Activated T-cell treated with anti-CD3 and anti-CD28 coated beads for 1 hour (primary cell): ENCODE results near the gene RPL28.

ENCODE experiments used
- DNase-seq: peaks from one replicate; pipeline ENCODE4 v3.0.0-alpha.2; 2020; ENCODE audit warnings: low read depth

RPL28 gene

DNA sequence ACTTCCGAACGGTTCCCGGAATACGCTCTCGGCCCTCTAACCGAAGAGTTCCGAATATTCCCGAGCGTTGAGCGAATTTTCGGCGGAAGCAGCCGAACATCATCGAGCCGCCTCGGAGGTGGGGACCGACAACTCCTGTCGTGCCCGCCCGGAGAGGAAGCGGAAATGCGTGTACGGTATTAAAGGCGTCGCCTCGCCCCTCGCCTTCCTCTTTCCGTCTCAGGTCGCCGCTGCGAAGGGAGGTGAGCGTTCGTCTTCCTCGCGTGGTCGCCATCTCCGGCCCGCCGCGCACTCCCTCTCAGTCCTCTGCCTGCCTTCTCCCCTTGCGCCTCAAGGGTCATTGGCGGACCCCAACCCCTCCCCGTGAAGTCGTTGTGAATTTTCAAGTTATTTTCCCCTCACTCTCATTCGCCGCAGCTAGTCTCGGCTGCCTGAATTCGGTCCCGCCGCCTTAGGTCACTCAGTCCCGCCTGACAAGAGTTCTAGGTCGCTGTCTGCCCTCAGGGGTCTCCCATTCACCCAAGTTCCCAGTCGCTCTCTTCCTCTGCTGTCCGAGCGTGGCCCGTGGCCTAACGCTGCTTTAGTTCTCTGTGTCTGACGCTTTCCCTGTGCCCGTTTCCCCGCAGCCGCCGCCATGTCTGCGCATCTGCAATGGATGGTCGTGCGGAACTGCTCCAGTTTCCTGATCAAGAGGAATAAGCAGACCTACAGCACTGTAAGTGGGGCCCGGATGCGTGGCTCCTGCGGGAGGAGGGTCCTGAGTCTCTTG is at the start of gene RPL28:
Gene RPL28 (plus strand): TSS at position 209 of the 769 bp plus-strand sequence. CDS start 426 bp downstream, at position 635.
- DNase-seq, result peak; percentile 95

DNA sequence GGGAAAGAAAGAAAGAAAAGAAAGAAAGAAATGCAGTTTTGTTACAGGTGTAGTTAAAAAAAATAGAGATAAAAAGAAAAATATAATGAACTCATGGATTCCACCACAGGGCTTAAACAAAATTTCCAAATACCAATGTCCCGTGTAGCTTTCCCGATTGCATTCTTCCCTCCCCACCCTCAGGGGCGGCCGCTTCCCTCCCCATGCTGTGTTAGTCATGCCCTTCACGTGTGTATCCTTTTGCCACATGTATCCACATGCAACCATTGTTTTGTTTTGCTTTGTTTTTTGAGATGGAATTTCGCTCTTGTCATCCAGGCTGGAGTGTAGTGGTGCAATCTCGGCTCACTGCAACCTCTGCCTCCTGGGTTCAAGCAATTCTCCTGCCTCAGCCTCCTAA is 49.6 kb upstream of the RPL28 start:
- no peak for DNase-seq

DNA sequence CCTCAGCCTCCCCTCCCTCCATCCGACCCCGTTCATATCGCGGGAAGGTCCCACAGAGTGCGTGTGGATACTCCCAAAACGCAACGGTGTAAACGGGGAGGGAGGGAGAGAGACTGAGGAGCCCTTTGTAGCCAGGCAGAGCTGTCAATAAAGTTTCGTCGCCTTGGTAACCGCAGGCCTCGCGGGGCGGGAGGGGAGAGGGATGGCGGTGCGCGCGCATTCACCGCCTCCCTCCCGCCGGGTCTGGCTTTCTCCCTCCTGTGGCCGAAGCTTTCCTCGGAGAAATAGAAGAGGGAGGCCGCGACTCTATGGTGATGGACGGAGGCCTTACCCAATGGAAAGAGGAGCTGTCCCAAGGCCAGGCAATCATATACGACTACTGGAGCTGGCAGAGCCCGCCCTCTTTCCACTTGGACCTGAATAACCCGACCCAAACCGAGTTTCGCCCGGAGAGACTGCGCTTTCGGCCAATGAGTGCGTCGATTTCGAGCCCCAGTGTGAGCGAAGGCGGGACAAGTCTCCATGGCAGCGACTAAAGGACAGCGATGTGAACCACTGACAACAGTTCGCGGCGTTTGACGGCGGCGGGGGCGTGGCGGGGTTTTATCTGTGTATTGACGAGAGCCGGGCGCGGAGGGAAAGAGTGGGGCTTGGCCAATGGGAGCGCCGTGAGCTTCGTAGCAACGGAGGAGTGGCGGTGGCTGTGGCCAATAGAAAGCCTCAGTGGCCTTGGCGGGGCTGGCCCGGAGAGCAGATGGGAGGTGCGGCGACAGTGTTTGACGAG is 46.4 kb upstream of the RPL28 start, which contains the start of gene KMT5C:
Gene KMT5C (plus strand): TSS at position 772 of the 784 bp plus-strand sequence. CDS start 2,061 bp downstream, outside the sequence.
- DNase-seq, result peak; percentile 100

DNA sequence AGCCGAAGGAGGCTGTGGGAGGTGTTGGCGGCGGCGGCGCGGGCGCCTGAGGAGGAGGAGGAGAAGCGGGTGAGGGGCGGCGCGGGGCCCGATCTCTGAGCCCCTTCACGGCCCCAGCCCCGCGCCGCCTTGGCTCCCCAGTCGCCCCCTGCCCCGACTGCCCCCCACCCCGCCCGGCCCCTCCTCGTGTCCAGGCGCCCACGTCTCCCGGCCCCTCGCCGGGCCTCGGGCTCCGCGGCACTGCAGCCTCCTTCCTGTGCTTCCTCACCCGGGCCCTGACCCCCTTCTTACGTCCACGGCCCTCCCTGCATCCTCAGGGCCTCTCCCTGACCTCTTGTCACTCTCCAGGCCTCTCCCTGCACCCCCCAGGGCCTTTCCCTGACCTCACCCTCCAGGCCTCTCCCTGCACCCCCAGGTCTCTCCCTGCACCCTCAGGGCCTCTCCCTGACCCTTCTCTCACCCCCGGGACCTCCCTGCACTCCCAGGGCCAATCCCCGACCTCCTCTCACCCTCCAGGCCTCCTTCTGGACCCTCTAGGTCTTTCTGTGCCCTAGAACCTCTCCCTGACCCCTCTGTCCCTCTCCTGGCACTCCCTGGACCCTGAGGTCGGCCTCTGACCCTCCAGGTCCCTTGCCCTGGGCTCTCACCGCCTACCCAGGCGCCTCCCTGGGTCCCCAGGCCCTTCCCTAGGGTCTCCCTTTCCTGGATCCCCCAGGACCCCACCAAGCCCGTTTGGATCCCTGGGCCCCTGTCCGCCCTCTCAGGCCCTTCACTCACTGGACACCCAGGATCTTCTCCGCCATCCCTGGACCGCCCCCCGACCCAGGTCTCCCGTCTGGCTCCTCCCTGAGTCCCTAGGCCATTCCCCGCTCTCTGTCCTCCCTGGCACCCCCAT is 45.6 kb upstream of the RPL28 start:
- DNase-seq, result no peak

DNA sequence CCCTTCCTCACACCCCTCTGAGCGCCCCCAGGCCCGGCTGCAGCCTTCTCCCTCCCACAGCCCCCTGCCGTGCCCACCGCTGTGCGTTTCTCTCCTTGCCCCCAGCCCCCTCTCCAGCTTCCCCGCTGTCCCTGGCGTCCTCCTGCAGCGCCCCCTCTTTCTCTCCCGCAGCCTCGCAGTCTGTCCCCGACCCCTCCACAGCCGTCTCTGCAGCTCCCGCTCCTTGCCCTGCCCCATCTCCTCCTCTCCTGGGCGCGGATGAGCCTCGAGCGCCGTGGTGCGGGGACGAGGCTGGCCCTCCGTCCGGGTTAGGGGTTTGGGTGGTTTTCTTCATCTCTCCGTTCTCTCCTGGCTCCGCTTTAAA is 45.0 kb upstream of the RPL28 start:
- DNase-seq, result no peak

DNA sequence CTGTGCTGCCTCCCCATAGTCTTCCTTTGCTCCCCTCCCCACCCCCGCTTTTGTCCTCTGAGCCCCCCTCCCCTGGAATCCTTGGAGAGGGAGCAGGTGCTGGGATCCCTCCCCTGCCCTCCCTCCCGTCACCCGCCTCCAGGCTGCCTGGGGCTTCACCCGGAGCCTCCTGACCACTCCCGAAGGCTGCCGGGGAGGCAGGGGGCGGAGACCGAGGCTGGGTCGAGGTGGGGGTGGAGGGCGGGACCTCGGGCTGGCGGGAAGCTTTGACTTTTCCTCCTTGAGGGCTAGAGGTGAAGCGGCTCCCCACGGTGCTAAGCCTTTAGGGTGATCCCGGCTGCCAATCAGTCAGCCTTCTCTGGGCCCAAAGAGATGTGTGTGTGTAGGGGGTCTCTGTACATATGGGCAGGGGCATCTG is 44.6 kb upstream of the RPL28 start:
- DNase-seq, result no peak

DNA sequence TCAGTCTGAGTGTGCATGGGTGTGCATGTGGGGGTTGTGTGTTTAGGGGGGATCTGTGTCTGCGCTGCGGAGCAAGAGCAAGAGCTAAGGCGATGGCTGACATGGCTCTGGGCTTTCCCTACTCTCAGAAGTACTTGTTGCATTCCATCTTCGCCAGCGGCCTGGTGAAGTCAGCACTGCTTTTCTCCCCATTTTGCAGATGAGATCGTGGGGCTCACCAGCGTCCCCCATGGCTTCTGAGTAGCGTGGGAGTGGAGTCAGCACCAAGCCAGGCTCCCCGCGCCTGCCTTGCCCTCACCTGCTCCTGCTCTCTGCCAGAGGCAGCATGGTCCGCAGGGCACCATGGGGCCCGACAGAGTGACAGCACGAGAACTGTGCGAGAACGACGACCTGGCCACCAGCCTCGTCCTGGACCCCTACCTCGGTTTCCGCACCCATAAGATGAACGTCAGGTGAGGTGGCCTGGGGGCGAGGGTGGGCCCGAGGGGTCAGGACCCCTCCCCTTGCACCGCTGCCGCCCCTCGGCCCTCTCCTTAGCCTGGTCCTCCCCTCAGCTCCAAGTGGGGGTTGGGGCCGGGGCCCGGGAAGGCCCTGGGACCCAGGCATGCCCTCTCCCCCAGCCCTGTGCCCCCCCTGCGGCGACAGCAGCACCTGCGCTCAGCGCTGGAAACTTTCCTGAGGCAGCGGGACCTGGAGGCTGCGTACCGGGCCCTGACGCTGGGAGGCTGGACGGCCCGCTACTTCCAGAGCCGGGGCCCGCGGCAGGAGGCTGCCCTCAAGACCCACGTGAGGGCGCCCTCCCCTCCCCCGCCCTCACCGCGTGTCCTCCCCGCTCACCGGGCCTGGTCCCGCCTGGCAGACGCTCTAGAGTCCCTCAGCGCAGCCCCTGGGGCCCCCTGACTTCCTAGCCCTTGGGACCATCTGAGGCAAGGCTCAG is 43.9 kb upstream of the RPL28 start:
- DNase-seq, result no peak

DNA sequence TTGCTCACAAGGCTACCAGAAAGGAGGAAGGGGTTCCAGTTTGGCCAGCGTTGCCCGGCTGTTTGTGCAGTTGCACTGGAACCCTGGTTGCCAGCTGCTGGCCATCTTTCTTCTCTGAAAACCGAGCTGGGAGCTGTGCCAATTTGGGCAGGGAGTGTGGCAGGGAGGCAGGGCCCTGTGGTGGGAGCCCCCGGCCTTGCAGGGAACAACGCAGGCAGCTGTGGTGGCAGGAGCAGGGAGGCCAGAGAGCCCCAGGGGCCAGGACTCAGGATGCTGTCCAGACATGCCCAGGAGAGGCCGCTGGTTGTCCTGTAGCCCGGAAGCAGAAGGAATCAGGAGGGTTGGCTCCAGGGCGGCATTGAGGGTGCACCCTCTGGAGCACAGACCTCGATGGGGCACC is 41.3 kb upstream of the RPL28 start:
- DNase-seq, result no peak

DNA sequence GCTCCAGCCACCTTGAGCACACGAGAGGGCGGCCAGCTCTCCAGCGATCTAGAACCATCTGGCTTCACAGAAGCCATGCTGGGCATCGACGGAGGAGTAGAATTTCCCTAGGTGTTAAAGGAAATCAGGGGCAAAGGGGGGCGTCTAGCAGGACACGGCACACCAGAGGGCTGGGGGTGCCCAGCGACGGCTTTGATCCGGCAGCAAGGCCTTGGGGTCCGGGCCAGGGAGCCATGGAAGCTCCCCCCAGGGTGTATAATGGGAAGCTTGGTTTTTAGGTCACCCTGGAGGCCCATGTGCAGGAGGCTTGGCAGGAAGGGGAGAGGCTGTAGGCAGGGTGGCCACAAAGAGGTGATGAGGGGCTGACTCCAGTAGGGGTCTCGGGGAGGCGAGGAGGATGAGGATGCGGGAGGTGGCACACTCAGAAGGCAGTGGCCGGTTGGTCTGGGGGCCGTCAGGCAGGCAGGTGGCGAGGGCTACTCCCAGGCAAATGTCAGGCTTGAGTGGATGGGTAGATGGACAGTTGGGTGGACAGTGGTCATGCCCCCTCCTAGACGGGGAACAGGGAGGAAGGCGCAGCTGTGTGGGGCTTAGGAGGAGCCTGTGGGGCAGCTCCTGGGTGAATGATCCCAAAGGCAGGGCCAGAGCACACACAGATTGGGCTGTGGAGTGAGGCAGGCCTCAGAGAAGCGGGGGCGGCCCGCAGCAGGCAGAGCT is 40.5 kb upstream of the RPL28 start:
- DNase-seq, result no peak

DNA sequence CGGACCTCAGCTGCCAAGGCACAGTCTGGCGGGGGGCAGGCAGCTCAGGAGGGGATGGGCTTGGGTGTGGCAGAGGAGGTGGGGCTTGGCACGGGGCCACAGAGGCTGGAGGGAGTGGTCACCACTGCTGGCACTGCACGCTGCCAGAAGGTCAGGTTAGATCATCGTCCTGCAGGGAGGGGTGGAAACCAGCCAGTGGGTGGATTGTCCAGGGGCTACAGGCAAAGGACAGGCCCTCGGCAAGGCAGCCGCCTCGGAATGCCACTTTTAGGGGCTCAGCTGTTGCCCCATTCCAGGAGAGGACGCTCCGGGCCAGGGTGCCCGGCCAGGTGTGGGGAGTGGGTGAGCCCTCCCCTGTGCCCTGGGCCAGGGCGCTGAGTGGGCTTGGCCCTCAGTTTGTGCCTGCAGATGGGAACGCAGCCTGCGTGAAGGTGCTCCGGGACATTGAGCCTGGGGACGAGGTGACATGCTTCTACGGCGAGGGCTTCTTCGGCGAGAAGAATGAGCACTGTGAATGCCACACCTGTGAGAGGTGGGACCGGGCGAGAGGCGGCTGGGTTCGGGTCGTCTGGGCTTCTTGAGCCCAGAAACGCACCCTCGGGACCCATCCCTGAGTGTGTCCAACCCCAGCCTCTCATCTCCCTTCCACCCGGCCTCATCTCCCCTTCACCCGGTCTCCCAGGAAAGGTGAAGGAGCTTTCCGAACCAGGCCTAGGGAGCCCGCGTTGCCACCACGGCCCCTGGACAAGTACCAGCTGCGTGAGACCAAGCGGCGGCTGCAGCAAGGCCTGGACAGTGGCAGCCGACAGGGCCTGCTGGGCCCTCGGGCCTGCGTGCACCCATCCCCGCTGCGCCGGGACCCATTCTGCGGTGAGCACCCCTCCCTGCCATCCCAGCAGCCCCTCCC is 39.7 kb upstream of the RPL28 start:
- no peak for DNase-seq

DNA sequence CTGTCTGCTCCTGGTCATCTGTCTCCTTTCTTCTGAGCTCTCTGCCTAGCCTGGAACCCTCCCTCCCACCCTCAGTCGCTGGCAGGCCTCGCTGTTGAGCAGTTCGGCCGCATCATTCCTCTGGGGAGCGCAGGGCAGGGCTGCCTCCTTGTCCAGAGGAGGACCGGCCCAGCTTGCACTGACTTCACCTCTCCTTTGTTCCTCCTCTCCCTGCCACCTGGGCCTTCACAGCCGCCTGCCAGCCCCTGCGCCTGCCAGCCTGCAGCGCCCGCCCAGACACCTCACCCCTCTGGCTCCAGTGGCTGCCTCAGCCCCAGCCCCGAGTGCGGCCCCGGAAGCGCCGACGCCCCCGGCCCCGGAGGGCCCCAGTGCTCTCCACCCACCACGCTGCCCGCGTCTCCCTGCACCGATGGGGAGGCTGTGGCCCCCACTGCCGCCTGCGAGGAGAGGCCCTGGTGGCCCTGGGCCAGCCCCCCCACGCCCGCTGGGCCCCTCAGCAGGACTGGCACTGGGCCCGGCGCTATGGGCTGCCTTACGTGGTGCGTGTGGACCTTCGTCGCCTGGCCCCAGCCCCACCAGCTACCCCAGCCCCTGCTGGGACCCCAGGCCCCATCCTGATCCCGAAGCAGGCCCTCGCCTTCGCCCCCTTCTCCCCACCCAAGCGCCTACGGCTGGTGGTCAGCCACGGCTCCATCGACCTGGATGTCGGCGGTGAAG is 38.8 kb upstream of the RPL28 start:
- DNase-seq, result no peak

DNA sequence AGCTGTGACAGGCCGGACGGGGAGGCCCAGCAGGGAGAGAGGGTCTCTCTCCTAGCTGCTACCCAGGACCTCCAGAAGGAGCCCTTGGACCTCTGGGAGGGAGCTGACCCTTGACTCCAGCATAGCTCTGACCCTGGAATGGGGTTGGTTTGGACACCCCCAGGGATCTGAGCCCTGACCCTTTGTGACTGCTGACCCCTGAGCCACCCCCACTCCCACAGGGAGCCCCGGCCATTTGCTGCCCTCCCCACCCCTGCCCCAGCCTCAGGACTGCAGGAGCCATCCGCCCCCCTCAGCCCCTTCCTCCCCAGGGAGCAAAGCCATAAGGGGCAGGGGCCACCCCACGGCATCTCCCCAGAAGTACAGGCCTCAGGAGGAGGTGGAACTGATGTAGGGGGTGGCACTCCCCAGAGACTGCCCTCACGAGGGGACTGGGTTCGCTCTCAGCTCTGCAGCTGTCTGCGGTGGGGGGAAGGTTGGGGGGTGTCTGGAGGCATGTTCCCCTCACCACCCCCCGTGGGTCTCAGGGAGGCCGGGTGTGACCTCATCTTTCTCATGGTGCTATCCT is 38.2 kb upstream of the RPL28 start:
- DNase-seq, result no peak

DNA sequence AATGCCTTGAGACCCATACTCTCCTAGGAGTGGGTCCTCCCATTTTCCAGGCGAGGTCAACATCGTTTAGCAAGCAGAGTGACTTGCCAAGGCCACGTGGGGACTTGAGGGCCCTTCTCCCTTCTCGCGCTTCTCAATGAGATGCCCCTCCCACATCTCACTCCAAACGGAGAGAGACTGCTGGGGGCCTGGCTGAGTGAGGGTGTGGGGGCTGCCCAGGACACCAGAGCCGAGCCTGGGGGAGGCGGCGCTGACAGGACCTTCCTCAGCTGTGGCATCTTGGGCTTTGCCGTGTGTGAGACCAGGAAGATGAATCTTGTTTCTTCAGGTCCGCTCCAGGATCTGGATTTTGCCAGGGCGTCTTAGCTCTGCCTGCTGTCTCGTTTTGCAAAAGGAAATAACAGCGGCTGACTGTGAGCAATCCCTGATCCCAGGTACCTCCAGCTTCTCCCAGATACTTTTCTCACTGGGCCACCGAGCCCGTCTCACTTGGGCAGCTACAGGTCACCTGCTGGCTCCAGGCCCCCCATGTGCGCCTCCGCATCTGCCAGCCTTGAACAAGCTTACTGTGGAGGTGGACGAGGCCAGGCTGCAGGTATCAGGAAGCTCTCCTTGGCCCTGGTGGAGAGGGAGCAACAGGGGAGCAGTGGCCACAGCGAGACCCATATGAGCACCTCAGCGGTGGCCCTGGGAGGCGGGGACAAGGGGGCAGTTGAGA is 37.3 kb upstream of the RPL28 start:
- no peak for DNase-seq

DNA sequence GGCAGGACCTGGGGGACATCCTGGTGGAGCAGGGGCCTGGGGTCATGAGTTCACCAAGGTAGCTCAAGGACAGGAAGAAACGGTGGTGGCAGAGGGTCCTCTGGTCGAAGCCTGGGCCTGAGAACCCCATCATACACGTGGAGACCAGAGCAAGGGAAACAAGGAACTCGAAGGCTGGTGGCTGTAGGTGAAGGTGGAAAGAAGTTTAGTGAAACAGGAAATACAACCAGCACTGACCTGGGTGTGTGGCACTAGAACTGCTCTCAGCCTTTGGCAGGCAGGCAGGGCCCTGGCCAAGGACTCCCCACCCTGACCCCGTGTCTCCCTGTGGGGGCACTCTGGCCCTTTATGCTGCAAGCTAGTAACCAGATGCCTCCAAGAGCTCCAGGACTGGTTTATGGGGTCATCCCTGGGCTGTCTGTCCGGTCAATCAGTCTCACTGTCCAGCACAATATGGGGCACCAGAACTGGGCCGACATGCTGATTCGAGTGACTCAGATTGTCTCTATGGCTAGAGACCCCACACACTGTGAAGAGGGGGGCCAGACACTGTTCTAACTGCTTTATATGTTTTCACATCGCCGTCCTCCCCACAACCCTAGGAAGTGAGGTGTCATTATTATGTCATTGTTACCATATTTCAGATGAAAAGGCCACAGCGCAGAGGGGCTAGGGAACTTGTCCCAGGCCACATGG is 35.0 kb upstream of the RPL28 start:
- no peak for DNase-seq

DNA sequence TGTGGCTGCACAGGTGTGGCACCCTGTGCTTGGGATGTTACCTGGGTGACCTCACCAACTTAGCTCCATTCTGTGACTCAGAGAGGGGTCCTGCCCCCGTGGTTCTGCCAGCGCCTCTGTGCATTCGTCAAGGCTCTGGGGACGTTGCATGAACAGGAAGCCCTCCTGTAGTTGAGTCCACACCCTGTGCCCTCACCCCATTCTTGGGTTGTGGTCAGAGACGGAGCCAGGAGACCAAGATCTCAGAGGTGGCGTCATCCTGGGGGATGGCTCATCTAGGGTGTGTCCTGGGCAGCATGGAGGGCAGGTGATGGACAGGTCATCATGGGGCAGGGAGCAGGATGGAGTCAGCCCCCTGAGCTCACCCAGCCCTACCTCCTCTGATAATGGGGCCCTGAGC is 33.7 kb upstream of the RPL28 start:
- no peak for DNase-seq

DNA sequence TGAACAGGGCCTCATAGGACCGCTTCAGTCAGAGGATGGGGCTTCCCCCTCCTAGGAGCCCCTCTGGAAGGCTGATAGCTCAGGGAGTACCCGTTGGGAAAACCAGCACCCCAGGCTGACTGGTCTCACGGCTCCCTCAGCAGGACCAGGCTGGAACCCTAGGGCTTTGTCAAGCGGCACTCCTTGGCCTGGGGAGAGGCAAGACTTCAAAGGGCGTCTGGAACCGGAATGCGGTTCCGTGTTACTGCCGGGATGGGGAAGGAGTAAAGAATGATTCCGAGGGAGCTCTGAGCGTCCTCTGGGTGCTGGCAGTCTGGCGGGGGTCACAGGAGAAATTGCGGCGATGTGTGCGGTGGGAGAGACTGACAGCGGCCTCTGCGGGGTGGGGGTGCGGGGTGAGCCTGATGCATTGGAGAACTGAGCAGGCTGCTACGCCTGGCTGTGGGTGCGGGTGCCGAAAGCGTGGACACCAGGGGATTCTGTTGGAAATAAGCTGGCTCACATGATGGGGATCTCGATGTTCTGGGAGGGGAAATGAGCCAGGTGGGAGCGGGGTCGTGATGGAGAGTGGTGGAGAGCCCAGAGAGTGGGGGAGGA is 33.1 kb upstream of the RPL28 start:
- no peak for DNase-seq

DNA sequence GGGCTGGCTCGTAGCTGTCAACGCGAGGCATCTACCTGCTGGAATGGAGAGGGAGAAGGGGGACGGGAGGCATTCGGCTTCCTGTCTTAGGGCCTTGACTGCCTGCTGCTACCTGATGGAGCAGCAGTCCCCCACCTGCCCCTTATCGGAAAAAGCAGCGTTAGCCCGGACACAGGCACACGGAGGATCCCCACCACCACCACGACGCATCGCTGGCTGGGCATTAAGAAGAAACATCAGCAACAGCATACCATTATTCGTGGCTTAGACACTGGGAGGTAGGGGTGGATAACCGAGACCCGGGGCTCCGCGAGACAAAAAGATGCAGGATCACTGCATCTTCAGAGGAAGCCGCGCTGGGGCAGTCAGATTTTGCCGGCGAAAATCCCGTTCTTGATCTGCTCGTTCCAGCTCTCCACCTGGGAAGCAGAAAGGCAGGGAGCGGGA is 32.4 kb upstream of the RPL28 start:
- no peak for DNase-seq
